ENCODE measurements around the gene ZEB1. TPM values are rescaled to one million over a fixed set of nuclear protein-coding genes. Genes with fewer than 3 reads are reported as not detected.

The ZEB1 gene
- total RNA-seq, 2 donors from 2014 or later: 15.0 to 28.2 TPM

GRCh38 chr10:31374146-31374696, 55.2 kb downstream of the ZEB1 start:
- Histone ChIP-seq H3K4me3 (no peak overlapping the region), H3K27ac (no peak overlapping the region), H3K27me3 (replicated peaks; ENCODE audit: insufficient read depth) (no peaks in the 10 kb centered on the region), H3K9me3 (no peaks in the 10 kb centered on the region), H3K4me1 (replicated peaks) (no peaks in the 10 kb centered on the region), H3K36me3 (no peaks in the 10 kb centered on the region)
- intact Hi-C loops (cut with DNase I): no loop called here
- 77% methylated on average over 2 of the region's 2 CpGs for WGBS
- TF ChIP-seq CTCF (IDR thresholded peaks at IDR 0.05): no peak
- no peak for TF ChIP-seq POLR2A (IDR thresholded peaks at IDR 0.05)
- TF ChIP-seq POLR2AphosphoS5 (IDR thresholded peaks at IDR 0.05): no peak
- DNase-seq (ENCODE audit: low spot score): no peak

GRCh38 chr10:31381171-31381570, 62.2 kb downstream of the ZEB1 start:
- Histone ChIP-seq H3K36me3 (no peaks in the 10 kb centered on the region), H3K4me1 (replicated peaks) (no peaks in the 10 kb centered on the region), H3K9me3 (no peaks in the 10 kb centered on the region), H3K4me3 (no peak overlapping the region), H3K27me3 (replicated peaks; ENCODE audit: insufficient read depth) (no peaks in the 10 kb centered on the region), H3K27ac (no peak overlapping the region)
- intact Hi-C loops (cut with DNase I): no loop called here
- no peak for DNase-seq (ENCODE audit: low spot score)
- TF ChIP-seq POLR2A (IDR thresholded peaks at IDR 0.05) (no peak), POLR2AphosphoS5 (IDR thresholded peaks at IDR 0.05) (no peak), CTCF (IDR thresholded peaks at IDR 0.05) (no peak)
- 88% methylated on average over 1 of the region's 1 CpG for WGBS

DNA sequence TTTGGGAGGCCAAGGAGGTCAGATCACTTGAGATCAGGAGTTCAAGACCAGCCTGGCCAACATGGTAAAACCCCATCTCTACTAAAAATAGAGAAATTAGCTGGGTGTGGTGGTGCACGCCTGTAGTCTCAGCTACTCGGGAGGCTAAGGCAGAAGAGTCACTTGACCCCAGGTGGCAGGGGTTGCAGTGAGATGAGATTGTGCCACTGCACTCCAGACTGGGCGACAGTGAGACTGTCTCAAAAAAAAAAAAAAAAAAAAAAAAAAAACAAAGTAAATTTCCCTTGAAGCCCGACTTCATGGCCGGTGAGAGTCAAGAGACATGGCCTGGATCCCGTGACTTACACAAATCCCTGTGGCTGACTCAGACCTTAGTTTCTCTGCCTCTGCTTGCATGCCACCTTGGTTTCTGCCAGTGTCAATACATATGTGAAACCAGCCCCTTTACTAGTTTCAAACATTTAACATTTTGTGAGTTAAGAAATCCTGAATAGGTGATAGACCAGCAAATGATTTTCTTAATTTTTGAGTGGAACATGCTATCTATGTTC, 62.8 kb downstream of the ZEB1 start:
- no peak overlapping the region for H3K4me3 ChIP-seq
- H3K9me3 ChIP-seq: no peaks in the 10 kb centered on the region
- H3K27me3 ChIP-seq (replicated peaks; ENCODE audit: insufficient read depth): no peaks in the 10 kb centered on the region
- DNase-seq (ENCODE audit: low spot score): no peak
- H3K36me3 ChIP-seq: no peaks in the 10 kb centered on the region
- 96% methylated on average over 6 of the region's 6 CpGs for WGBS
- H3K27ac ChIP-seq: no peak overlapping the region
- no peaks in the 10 kb centered on the region for H3K4me1 ChIP-seq (replicated peaks)
- no peak for TF ChIP-seq CTCF (IDR thresholded peaks at IDR 0.05)
- TF ChIP-seq POLR2A (IDR thresholded peaks at IDR 0.05): no peak
- TF ChIP-seq POLR2AphosphoS5 (IDR thresholded peaks at IDR 0.05): no peak
- intact Hi-C loops (cut with DNase I): no loop called here

DNA sequence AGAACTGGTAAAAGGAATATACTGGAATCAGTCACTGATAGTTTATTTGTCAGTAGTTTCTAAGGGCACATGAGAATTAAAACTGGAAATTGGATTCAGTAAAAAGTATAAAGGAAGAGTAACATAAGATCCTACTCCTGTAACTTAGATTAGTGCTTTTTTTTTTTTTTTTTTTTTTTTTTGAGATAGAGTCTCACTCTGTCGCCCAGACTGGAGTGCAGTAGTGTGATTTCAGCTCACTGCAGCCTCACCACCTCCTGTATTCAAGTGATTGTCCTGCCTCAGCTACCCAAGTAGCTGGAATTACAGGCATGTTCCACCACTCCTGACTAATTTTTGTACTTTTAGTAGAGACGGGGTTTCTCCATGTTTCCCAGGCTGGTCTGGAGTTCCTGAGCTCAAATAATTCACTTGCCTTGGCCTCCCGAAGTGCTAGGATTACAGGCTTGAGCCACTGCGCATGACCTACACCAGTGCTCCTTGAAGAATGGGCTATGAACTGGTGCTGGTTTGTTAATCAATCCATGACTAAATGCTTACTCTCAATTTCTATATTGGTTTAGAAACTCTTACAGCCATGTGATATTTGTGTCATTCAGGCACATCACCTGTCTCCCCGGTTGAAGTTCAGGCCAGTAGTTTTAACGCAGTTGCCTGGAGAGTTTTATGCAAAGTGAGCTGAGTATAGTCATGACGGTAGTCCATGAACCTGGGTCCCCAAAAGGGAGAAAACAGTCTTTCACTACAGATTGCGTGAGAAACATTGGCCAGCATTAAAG, 65.0 kb downstream of the ZEB1 start:
- TF ChIP-seq POLR2AphosphoS5 (IDR thresholded peaks at IDR 0.05) (no peak), POLR2A (IDR thresholded peaks at IDR 0.05) (no peak), CTCF (IDR thresholded peaks at IDR 0.05) (no peak)
- no peak overlapping the region for H3K27ac ChIP-seq
- no peaks in the 10 kb centered on the region for H3K36me3 ChIP-seq
- no peaks in the 10 kb centered on the region for H3K4me1 ChIP-seq (replicated peaks)
- intact Hi-C loops (cut with DNase I): no loop called here
- WGBS: 93% methylated on average over 8 of the region's 8 CpGs
- H3K9me3 ChIP-seq: no peaks in the 10 kb centered on the region
- no peak for DNase-seq (ENCODE audit: low spot score)
- H3K4me3 ChIP-seq: no peak overlapping the region
- no peaks in the 10 kb centered on the region for H3K27me3 ChIP-seq (replicated peaks; ENCODE audit: insufficient read depth)

GRCh38 chr10:31384589-31384949, 65.6 kb downstream of the ZEB1 start:
- TF ChIP-seq CTCF (IDR thresholded peaks at IDR 0.05) (no peak), POLR2AphosphoS5 (IDR thresholded peaks at IDR 0.05) (no peak), POLR2A (IDR thresholded peaks at IDR 0.05) (no peak)
- no peaks in the 10 kb centered on the region for H3K27me3 ChIP-seq (replicated peaks; ENCODE audit: insufficient read depth)
- H3K4me1 ChIP-seq (replicated peaks): no peaks in the 10 kb centered on the region
- WGBS: 94% methylated on average over 2 of the region's 2 CpGs
- H3K27ac ChIP-seq: no peak overlapping the region
- H3K4me3 ChIP-seq: no peak overlapping the region
- H3K36me3 ChIP-seq: no peaks in the 10 kb centered on the region
- no peaks in the 10 kb centered on the region for H3K9me3 ChIP-seq
- DNase-seq (ENCODE audit: low spot score): no peak
- intact Hi-C loops (cut with DNase I): no loop called here

Measured in prostate gland (tissue), 2 donors.